Measurements from ENCODE around the gene ODC1.
A peak's percentile ranks its signal among the peaks of the same experiment; 100 is the strongest.

The ODC1 gene

DNA sequence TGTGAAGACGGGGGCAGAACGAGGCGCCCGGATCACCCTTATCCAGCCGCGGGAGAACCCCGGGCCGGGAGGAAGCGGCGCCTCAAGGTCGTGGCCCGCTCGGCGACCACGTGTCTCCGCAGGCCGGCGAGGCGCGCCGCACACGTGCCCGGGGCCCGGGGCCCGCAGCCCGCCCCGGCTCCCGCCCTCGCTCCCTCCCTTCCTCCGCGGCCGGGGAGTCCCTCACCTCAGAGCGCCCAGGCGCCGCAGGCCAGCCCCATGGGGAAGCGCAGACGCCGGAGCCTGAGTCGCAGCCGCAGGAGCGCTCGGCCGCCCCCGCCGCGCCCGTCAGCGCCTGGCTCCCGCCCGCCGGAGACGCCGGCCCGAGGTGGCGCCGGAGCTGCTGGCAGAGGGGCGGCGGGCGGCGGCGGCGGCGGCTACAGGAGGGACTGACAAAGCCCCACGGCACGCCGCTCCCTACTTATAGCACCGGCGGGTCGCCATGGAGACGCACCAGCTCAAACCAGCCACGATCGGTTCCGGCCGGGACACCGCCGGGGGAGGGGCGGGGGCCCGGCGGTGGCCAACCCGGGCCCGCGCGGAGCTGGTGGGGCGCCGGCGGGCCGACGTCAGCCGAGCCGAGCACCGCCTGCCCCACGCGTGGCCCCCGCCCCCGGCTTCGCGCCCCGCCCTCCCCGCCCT, at the start of gene ODC1:
Gene ODC1 (minus strand): TSS at position 433 of the 681 bp plus-strand sequence. CDS start 3,295 bp downstream, outside the sequence.
- no CpG with 5 or more reads among the region's 99 CpGs for WGBS (ENCODE audit: insufficient coverage, insufficient read length)
- H3K9me3 ChIP-seq (ENCODE audit: control insufficient read depth, insufficient read depth, low read length): no peaks in the 10 kb centered on the region
- peak within 1 kb of the TSS; percentile 32 for H3K4me3 ChIP-seq (ENCODE audit: low read length)
- peaks cover 6% of the 10 kb centered on the region; the same call in 1 of the 2 replicates for H3K27me3 ChIP-seq (ENCODE audit: control insufficient read depth, insufficient read depth, low read length)
- DNase-seq (ENCODE audit: low read depth, low spot score): no peak
- no peak within 1 kb of the TSS for H3K27ac ChIP-seq (ENCODE audit: low read length)
- H3K36me3 ChIP-seq (ENCODE audit: control insufficient read depth, insufficient read depth, low read length): no peaks in the 10 kb centered on the region
- H3K4me1 ChIP-seq (ENCODE audit: control insufficient read depth, insufficient read depth, low read length): peaks cover 7% of the 10 kb centered on the region

DNA sequence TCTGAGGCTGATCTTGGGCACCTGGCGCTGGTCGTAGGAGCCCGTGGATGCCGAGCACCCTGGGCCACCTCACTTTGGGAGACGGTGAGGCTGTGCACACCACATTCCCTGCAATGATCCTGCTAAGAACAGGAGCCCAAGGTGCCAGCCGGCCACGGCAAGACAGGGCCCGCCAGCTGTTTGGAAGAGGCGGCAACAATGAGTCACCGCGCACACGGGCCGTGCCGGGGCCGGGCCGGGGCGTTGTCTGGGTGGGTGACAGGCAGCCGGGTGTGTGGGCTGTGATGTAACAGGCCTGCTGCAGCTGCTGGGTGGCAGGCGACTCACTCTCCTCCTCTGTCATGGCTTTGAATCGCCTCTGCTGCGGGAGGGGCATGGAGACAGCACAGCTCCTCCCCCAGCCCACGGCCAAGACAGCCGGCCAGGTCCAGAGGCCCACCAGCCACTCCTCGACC, 49.7 kb upstream of the ODC1 start:
- DNase-seq (ENCODE audit: low read depth, low spot score): no peak
- Histone ChIP-seq H3K27me3 (ENCODE audit: control insufficient read depth, insufficient read depth, low read length) (no peaks in the 10 kb centered on the region), H3K9me3 (ENCODE audit: control insufficient read depth, insufficient read depth, low read length) (no peaks in the 10 kb centered on the region), H3K4me3 (ENCODE audit: low read length) (no peak overlapping the region), H3K4me1 (ENCODE audit: control insufficient read depth, insufficient read depth, low read length) (no peaks in the 10 kb centered on the region), H3K36me3 (ENCODE audit: control insufficient read depth, insufficient read depth, low read length) (no peaks in the 10 kb centered on the region), H3K27ac (ENCODE audit: low read length) (no peak overlapping the region)
- no CpG with 5 or more reads among the region's 24 CpGs for WGBS (ENCODE audit: insufficient coverage, insufficient read length)

DNA sequence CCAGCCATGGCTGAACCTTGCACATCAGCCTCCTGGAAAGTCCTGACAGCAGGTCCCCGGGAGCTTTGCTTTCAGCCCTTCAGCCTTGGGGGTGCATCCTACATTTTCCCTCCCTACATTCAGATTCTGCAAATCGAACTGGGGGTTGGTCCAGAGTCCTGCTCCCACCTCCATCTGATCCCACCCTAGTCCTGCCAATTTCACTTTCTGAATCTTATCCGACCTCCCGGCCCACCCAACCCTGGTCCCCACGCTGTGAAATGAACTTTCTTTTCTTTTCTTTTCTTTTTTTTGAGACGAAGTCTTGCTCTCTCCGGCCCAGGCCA, 47.8 kb upstream of the ODC1 start:
- H3K27me3 ChIP-seq (ENCODE audit: control insufficient read depth, insufficient read depth, low read length): no peaks in the 10 kb centered on the region
- no peaks in the 10 kb centered on the region for H3K4me1 ChIP-seq (ENCODE audit: control insufficient read depth, insufficient read depth, low read length)
- WGBS (ENCODE audit: insufficient coverage, insufficient read length): no CpG with 5 or more reads among the region's 7 CpGs
- no peak for DNase-seq (ENCODE audit: low read depth, low spot score)
- no peak overlapping the region for H3K27ac ChIP-seq (ENCODE audit: low read length)
- no peaks in the 10 kb centered on the region for H3K9me3 ChIP-seq (ENCODE audit: control insufficient read depth, insufficient read depth, low read length)
- no peak overlapping the region for H3K4me3 ChIP-seq (ENCODE audit: low read length)
- no peaks in the 10 kb centered on the region for H3K36me3 ChIP-seq (ENCODE audit: control insufficient read depth, insufficient read depth, low read length)

DNA sequence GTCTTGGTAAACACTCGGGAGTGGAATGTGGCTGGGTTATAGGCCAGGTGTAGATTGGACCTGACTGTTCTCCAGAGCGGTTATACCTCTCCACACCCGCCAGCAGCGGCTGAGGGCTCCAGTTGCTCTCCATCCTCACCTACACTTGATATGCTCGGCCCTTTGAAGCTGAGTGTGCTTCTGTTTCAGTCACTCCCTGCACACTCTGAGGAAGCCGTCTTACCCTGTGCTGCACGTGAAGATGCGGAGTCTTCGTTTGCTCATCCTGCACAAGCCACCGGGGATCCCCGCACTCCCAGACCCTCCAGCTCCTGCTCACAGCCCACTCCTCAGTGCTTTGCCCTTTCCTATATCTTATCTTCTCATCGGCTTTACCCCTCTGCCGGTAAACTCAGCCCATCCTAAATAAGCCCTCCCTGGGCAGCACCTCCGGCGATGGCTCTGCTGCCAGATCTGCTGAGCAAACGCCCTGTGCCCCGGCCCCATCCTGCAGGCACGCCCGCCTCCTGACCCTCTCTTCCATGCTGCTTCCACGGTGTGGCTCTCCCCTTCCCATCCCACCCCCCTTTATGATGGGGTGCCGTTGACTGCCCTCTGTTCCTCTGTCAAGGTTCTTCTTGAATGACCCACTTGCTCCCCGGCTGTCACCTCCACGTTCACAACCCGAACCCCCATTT, 47.3 kb upstream of the ODC1 start:
- H3K4me3 ChIP-seq (ENCODE audit: low read length): no peak overlapping the region
- no peaks in the 10 kb centered on the region for H3K9me3 ChIP-seq (ENCODE audit: control insufficient read depth, insufficient read depth, low read length)
- no peaks in the 10 kb centered on the region for H3K4me1 ChIP-seq (ENCODE audit: control insufficient read depth, insufficient read depth, low read length)
- no peak for DNase-seq (ENCODE audit: low read depth, low spot score)
- H3K27me3 ChIP-seq (ENCODE audit: control insufficient read depth, insufficient read depth, low read length): no peaks in the 10 kb centered on the region
- H3K36me3 ChIP-seq (ENCODE audit: control insufficient read depth, insufficient read depth, low read length): no peaks in the 10 kb centered on the region
- H3K27ac ChIP-seq (ENCODE audit: low read length): no peak overlapping the region
- no CpG with 5 or more reads among the region's 24 CpGs for WGBS (ENCODE audit: insufficient coverage, insufficient read length)

DNA sequence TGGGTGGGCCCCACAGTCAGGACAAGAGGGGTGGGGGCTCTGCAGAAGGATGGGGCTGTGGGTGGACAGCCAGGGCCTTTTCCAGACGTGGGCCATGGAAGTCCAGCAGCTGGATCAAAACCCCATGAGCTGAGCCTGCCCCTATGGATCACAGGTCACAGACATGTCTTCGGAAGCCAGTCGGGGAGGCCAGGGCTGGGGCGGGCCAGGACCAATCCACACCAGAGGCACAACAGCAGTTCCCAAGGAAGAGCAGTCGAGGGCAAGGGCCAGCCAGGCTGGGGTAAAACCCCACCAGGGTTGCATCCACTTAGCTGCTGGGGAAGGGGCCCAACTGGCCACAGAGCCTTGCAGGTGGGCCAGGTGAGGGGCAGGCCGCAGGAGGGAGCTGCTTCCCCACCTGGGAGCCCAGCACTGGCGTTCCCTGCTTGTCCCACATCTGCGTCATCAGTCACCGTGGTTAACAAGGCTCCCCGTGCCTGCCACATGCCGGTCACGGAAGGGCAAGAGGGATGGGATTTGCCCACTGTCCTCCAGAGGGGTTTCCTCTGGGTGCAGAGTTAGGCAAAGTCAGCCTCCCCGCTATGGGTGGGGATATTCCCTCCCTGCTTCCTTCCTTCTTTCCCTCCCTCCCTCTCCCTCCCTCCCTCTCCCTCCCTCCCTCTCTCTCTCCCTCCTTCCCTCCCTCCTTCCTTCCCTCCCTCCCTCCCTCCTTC, 46.4 kb upstream of the ODC1 start:
- no CpG with 5 or more reads among the region's 13 CpGs for WGBS (ENCODE audit: insufficient coverage, insufficient read length)

DNA sequence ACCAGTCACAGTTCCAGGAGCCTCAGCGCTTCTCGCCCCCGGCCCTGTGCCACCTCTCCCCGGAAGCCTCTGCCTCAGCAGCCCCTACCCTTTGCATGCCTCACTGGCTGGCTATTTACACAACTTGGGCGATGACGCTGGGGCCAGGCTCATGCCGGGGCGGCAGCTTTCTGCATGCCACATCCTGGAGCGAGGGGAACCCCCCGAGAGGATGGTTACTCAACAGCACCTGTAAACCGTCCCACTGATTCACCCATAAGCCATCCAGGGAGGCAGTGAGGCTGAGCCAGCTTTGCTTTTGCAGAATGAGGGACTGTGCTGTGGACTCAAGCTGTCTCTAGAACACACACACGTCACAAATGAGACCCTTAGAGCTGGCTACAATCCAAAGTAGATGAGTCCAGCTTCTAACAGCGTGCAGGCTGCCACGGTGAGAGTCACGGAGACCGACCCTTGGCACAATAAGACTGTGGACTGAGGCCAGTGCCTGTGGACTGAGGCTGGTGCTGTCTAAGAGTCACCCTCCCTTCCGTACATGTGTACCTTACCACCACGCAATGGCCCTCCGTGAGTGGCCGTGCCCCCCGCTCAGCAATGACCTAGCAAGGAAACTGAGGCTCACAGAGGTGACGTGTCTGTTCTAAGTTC, 45.6 kb upstream of the ODC1 start:
- H3K4me3 ChIP-seq (ENCODE audit: low read length): no peak overlapping the region
- H3K4me1 ChIP-seq (ENCODE audit: control insufficient read depth, insufficient read depth, low read length): no peaks in the 10 kb centered on the region
- no peak overlapping the region for H3K27ac ChIP-seq (ENCODE audit: low read length)
- no peaks in the 10 kb centered on the region for H3K27me3 ChIP-seq (ENCODE audit: control insufficient read depth, insufficient read depth, low read length)
- DNase-seq (ENCODE audit: low read depth, low spot score): no peak
- no CpG with 5 or more reads among the region's 22 CpGs for WGBS (ENCODE audit: insufficient coverage, insufficient read length)
- no peaks in the 10 kb centered on the region for H3K9me3 ChIP-seq (ENCODE audit: control insufficient read depth, insufficient read depth, low read length)
- H3K36me3 ChIP-seq (ENCODE audit: control insufficient read depth, insufficient read depth, low read length): no peaks in the 10 kb centered on the region

More for the DNA sequence above, 46.4 kb upstream of the ODC1 start:
- no peaks in the 10 kb centered on the region for H3K9me3 ChIP-seq (ENCODE audit: control insufficient read depth, insufficient read depth, low read length)
- no peak for DNase-seq (ENCODE audit: low read depth, low spot score)
- H3K36me3 ChIP-seq (ENCODE audit: control insufficient read depth, insufficient read depth, low read length): no peaks in the 10 kb centered on the region
- no peak overlapping the region for H3K4me3 ChIP-seq (ENCODE audit: low read length)
- no peaks in the 10 kb centered on the region for H3K4me1 ChIP-seq (ENCODE audit: control insufficient read depth, insufficient read depth, low read length)
- no peaks in the 10 kb centered on the region for H3K27me3 ChIP-seq (ENCODE audit: control insufficient read depth, insufficient read depth, low read length)
- no peak overlapping the region for H3K27ac ChIP-seq (ENCODE audit: low read length)

DNA sequence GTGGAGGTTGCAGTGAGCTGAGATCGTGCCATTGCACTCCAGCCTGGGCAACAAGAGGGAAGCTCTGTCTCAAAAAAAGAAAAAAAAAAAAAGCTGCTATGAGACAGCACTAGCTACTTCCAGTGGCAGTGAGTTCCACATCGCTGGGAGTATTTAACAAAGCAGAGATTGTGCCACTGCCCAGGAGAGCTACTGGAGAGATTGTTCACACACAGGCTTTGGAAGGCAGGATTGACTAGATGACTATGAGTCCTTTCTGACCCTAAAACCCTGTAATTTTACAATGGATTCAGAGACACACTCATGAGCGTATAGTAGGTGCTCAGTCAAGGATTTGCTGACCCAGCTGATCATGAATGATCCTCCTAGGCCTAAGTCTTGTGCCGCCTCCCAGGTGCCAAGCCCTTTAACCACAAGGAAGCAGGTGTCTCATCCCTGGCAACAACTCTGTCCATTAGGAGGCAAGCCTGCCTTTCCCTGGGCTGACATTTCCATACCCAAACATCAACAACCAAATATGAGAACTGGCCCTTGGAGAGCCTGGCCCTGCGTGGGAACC, 45.0 kb upstream of the ODC1 start:
- WGBS (ENCODE audit: insufficient coverage, insufficient read length): no CpG with 5 or more reads among the region's 5 CpGs
- no peak for DNase-seq (ENCODE audit: low read depth, low spot score)
- Histone ChIP-seq H3K4me3 (ENCODE audit: low read length) (no peak overlapping the region), H3K27ac (ENCODE audit: low read length) (no peak overlapping the region), H3K27me3 (ENCODE audit: control insufficient read depth, insufficient read depth, low read length) (no peaks in the 10 kb centered on the region), H3K9me3 (ENCODE audit: control insufficient read depth, insufficient read depth, low read length) (no peaks in the 10 kb centered on the region), H3K36me3 (ENCODE audit: control insufficient read depth, insufficient read depth, low read length) (no peaks in the 10 kb centered on the region), H3K4me1 (ENCODE audit: control insufficient read depth, insufficient read depth, low read length) (no peaks in the 10 kb centered on the region)

DNA sequence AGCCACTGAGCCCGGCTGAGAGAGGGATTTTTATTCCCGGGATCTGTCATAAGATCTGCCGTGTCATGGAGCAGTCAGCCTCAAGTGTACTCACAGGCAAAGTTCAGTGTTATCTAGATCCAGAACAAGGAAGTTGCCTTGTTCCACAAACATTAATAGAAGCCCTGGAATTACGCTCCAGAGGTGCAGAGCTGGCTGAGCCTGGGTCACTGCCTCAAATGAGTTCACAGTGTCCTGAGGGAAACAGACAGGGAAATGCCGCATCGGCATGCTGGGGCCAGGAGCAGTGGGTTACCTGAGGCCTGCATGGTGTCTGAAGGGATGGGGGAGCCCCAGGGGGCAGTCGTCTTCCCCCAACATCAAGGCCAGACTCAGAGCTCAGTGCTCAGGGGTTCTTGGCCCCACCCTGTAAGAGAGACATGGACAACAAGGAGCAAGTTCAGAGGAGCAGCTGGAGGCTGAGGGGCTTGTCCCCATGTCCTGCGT, 42.7 kb upstream of the ODC1 start:
- Histone ChIP-seq H3K27ac (ENCODE audit: low read length) (no peak overlapping the region), H3K27me3 (ENCODE audit: control insufficient read depth, insufficient read depth, low read length) (no peaks in the 10 kb centered on the region), H3K4me3 (ENCODE audit: low read length) (no peak overlapping the region), H3K4me1 (ENCODE audit: control insufficient read depth, insufficient read depth, low read length) (no peaks in the 10 kb centered on the region), H3K9me3 (ENCODE audit: control insufficient read depth, insufficient read depth, low read length) (no peaks in the 10 kb centered on the region), H3K36me3 (ENCODE audit: control insufficient read depth, insufficient read depth, low read length) (no peaks in the 10 kb centered on the region)
- no peak for DNase-seq (ENCODE audit: low read depth, low spot score)
- no CpG with 5 or more reads among the region's 8 CpGs for WGBS (ENCODE audit: insufficient coverage, insufficient read length)

DNA sequence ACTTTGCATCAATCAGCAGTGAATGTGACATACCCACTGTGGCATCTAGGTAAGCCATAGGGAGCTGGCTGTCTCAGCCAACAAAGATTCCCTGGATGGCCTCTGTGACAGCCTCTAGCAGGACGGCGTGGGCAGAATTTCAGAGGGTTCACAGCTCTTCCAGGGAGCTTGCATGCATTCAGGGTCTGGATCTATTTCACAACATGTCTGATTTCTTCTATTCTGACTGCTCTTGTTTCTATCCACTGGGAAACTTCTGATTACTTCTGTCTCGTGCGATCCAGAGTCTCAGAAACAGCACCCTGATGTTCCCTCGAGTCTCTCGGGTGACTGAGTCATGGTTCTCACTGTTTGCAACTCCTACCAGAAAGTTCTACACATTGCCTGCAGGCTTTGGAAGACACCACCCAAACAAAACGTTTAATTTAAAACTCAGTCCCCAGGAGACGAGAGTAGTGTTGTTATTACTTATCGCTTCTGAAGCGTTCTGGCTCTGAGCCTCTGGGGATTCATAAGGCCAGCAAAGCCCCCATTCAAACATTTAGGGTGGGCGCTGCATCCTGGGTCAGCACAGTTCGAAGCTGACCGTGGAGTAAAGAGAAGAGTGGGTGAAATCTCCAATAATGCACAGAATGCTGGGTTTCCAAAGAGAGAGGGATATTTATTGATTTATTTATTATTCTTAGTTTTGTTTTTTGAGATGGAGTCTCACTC, 41.9 kb upstream of the ODC1 start:
- Histone ChIP-seq H3K4me3 (ENCODE audit: low read length) (no peak overlapping the region), H3K9me3 (ENCODE audit: control insufficient read depth, insufficient read depth, low read length) (no peaks in the 10 kb centered on the region), H3K27ac (ENCODE audit: low read length) (no peak overlapping the region), H3K27me3 (ENCODE audit: control insufficient read depth, insufficient read depth, low read length) (no peaks in the 10 kb centered on the region), H3K4me1 (ENCODE audit: control insufficient read depth, insufficient read depth, low read length) (no peaks in the 10 kb centered on the region), H3K36me3 (ENCODE audit: control insufficient read depth, insufficient read depth, low read length) (no peaks in the 10 kb centered on the region)
- no peak for DNase-seq (ENCODE audit: low read depth, low spot score)
- no CpG with 5 or more reads among the region's 13 CpGs for WGBS (ENCODE audit: insufficient coverage, insufficient read length)
